Measurements from ENCODE around the gene S100A7.
"Not testable (repeated sequence)": the region's sequence is repeated elsewhere in the genome, so short reads cannot be mapped to it uniquely, and the experiment has no call there.

Gene S100A7

DNA sequence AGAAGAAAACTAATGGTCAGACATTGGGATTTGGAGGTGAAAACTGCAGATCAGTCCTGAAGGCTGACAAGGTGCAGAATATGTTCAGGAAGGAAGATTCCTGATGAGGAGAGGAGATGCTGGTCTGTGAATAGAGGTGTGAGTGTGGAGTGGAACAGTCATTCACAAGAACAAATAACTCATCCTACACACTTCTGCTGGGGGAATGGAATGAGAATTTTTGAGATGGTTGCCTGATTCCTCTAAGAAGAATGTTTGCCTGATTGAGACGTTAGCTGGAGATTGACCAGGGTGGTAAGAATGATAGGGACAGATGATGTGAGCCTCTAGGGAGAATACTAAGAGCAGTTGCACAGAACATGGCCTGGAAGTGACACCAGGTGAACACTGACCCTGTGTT lies 4.1 kb downstream of the S100A7 start:
- no peak overlapping the region for H2BK12ac ChIP-seq (ENCODE audit: low read length in 2 of 2)
- H3K27ac ChIP-seq (ENCODE audit: low read length, poor library complexity, severe bottlenecking), result no peak overlapping the region
- no peak overlapping the region for H2AK5ac ChIP-seq (ENCODE audit: low read length, severe bottlenecking)
- H2BK5ac ChIP-seq (ENCODE audit: low read depth, low read length, poor library complexity, severe bottlenecking), result no peak overlapping the region
- H3K4me2 ChIP-seq (ENCODE audit: low read length, poor library complexity, severe bottlenecking), result no peak overlapping the region
- no peaks in the 10 kb centered on the region for H3K4me1 ChIP-seq (ENCODE audit: control insufficient read depth, insufficient read depth, low read depth, low read length)
- DNase-seq, result no peak
- no peak overlapping the region for H4K91ac ChIP-seq (ENCODE audit: low read length)
- no peaks in the 10 kb centered on the region for H3K36me3 ChIP-seq (ENCODE audit: control insufficient read depth in 1 of 2, insufficient read depth in 2 of 2, low read depth in 1 of 2, low read length in 2 of 2)
- no peak overlapping the region for H2BK15ac ChIP-seq (ENCODE audit: low read depth, poor library complexity, severe bottlenecking)
- no peak overlapping the region for H3K23ac ChIP-seq (ENCODE audit: low read length in 2 of 2)
- H3K4ac ChIP-seq (ENCODE audit: low read depth in 1 of 2, low read length in 2 of 2), result no peak overlapping the region
- H3K79me1 ChIP-seq (replicated peaks; ENCODE audit: low read length, poor library complexity, severe bottlenecking), result no peaks in the 10 kb centered on the region
- H2AFZ ChIP-seq (ENCODE audit: low read depth, low read length), result no peak overlapping the region
- H3K9ac ChIP-seq (ENCODE audit: low read length), result no peak overlapping the region
- 24% methylated on average over 1 of the region's 1 CpG for WGBS
- peaks cover 3 to 28% of the 10 kb centered on the region in 2 experiments for H3K27me3 ChIP-seq (ENCODE audit: control insufficient read depth in 1 of 2, insufficient read depth in 1 of 2, low read length in 2 of 2)
- H3K18ac ChIP-seq (ENCODE audit: low read depth in 1 of 2, low read length in 2 of 2), result no peak overlapping the region
- H3K9me3 ChIP-seq (ENCODE audit: control insufficient read depth, low read length), result no peaks in the 10 kb centered on the region
- H2BK120ac ChIP-seq (ENCODE audit: low read depth, low read length), result no peak overlapping the region
- H4K8ac ChIP-seq (ENCODE audit: low read length), result no peak overlapping the region
- no peak overlapping the region for H3K4me3 ChIP-seq (ENCODE audit: insufficient read depth in 1 of 2, low read depth in 1 of 2, low read length in 2 of 2)
- H3K14ac ChIP-seq (ENCODE audit: low read length in 2 of 2), result no peak overlapping the region

DNA sequence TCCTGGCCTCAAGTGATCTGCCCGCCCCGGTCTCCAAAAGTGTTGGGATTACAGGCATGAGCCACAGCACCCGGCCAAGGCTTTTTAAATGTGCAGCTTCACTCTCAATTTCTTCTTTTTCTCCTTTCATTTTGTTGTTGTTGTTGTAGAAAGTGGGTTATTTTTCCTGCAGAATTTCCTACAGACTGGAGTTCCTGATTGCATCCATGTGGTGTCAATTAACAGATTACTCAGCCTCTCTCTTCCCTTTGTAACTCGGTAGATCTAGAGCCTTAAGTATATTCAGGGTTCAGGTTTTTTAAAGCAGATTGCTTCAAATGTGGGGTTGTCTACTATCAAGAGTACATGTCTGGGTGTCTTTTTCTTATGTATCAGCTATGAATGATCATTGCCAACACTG lies 11.6 kb downstream of the S100A7 start:
- H2BK120ac ChIP-seq (ENCODE audit: low read depth, low read length); H4K8ac ChIP-seq (ENCODE audit: low read length); H3K4me1 ChIP-seq (ENCODE audit: control insufficient read depth, insufficient read depth, low read depth, low read length); H3K36me3 ChIP-seq (ENCODE audit: control insufficient read depth in 1 of 2, insufficient read depth in 2 of 2, low read depth in 1 of 2, low read length in 2 of 2); H3K4me3 ChIP-seq (ENCODE audit: insufficient read depth in 1 of 2, low read depth in 1 of 2, low read length in 2 of 2); H2BK5ac ChIP-seq (ENCODE audit: low read depth, low read length, poor library complexity, severe bottlenecking); H3K27me3 ChIP-seq (ENCODE audit: control insufficient read depth in 1 of 2, insufficient read depth in 1 of 2, low read length in 2 of 2); H3K27ac ChIP-seq (ENCODE audit: low read length, poor library complexity, severe bottlenecking); H3K4ac ChIP-seq (ENCODE audit: low read depth in 1 of 2, low read length in 2 of 2); H3K4me2 ChIP-seq (ENCODE audit: low read length, poor library complexity, severe bottlenecking); DNase-seq; H2AK5ac ChIP-seq (ENCODE audit: low read length, severe bottlenecking); H3K9me3 ChIP-seq (ENCODE audit: control insufficient read depth, low read length); H2BK15ac ChIP-seq (ENCODE audit: low read depth, poor library complexity, severe bottlenecking); H3K9ac ChIP-seq (ENCODE audit: low read length); H3K18ac ChIP-seq (ENCODE audit: low read depth in 1 of 2, low read length in 2 of 2); H2BK12ac ChIP-seq (ENCODE audit: low read length in 2 of 2); H2AFZ ChIP-seq (ENCODE audit: low read depth, low read length); H4K91ac ChIP-seq (ENCODE audit: low read length); H3K79me1 ChIP-seq (replicated peaks; ENCODE audit: low read length, poor library complexity, severe bottlenecking); H3K23ac ChIP-seq (ENCODE audit: low read length in 2 of 2); H3K14ac ChIP-seq (ENCODE audit: low read length in 2 of 2): not testable (repeated sequence)
- 91% methylated on average over 3 of the region's 4 CpGs for WGBS

DNA sequence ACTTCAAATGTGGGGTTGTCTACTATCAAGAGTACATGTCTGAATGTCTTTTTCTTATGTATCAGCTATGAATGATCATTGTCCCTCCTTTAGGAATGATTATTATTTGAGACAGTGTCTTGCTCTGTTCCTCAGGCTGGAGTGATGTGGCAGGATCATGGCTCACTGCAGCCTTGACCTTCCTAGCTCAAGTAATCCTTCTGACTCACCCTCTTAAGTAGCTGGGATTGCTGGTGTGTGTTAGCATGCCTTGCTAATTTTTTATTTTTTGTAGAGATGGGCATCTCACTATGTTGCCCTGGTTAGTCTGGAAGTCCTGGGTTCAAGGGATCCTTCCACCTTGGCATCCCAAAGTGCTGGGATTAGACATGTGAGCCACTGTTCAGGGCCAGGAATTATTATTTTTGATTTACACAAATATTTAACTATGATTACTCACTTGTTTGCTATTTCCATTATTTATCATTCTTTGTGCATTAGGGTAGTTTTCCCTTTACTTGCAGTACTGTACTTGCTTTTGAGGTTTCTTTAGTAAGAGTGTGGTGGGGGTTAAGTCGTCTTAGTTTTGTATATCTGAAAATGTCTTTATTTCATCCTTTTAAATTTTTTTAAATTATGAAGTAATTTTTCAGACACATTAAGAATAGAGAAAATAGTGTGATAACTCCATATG lies 12.8 kb downstream of the S100A7 start:
- Histone ChIP-seq H3K4me1 (ENCODE audit: control insufficient read depth, insufficient read depth, low read depth, low read length) (no peaks in the 10 kb centered on the region), H2AK5ac (ENCODE audit: low read length, severe bottlenecking) (no peak overlapping the region), H3K4me2 (ENCODE audit: low read length, poor library complexity, severe bottlenecking) (no peak overlapping the region), H2BK15ac (ENCODE audit: low read depth, poor library complexity, severe bottlenecking) (no peak overlapping the region), H3K18ac (ENCODE audit: low read depth in 1 of 2, low read length in 2 of 2) (no peak overlapping the region), H3K23ac (ENCODE audit: low read length in 2 of 2) (no peak overlapping the region), H2AFZ (ENCODE audit: low read depth, low read length) (no peak overlapping the region), H4K91ac (ENCODE audit: low read length) (no peak overlapping the region), H4K8ac (ENCODE audit: low read length) (no peak overlapping the region), H3K27ac (ENCODE audit: low read length, poor library complexity, severe bottlenecking) (no peak overlapping the region), H3K9me3 (ENCODE audit: control insufficient read depth, low read length) (no peaks in the 10 kb centered on the region), H3K4ac (ENCODE audit: low read depth in 1 of 2, low read length in 2 of 2) (no peak overlapping the region), H3K79me1 (replicated peaks; ENCODE audit: low read length, poor library complexity, severe bottlenecking) (no peaks in the 10 kb centered on the region), H3K9ac (ENCODE audit: low read length) (peak overlapping the region; percentile 49), H3K14ac (ENCODE audit: low read length in 2 of 2) (no peak overlapping the region), H3K4me3 (ENCODE audit: insufficient read depth in 1 of 2, low read depth in 1 of 2, low read length in 2 of 2) (no peak overlapping the region), H3K36me3 (ENCODE audit: control insufficient read depth in 1 of 2, insufficient read depth in 2 of 2, low read depth in 1 of 2, low read length in 2 of 2) (no peaks in the 10 kb centered on the region), H2BK5ac (ENCODE audit: low read depth, low read length, poor library complexity, severe bottlenecking) (no peak overlapping the region), H2BK12ac (ENCODE audit: low read length in 2 of 2) (no peak overlapping the region), H2BK120ac (ENCODE audit: low read depth, low read length) (no peak overlapping the region), H3K27me3 (ENCODE audit: control insufficient read depth in 1 of 2, insufficient read depth in 1 of 2, low read length in 2 of 2) (peaks cover 0 to 10% of the 10 kb centered on the region in 2 experiments)
- WGBS, result no CpG with 5 or more reads among the region's 1 CpG
- peak; percentile 74 for DNase-seq

DNA sequence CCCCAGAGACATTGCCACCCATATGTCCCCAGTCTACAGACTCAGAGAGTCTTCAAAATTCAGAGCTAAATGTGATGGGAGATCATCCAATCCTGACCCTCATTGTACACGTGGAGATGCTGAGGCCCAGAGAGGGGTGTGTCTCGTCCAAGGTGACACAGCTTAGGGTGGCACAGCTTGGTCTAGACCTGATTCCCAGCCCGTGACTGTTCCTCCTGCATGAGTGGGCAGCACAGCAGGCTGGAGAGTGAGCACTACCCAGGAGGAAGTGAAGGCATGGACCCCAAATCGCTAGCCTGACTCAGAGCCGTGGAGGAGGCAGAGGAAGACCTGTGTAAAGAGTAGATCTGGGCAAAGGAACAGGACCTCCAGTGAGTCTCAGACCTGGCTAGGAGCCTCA lies 16.4 kb downstream of the S100A7 start:
- H2BK5ac ChIP-seq (ENCODE audit: low read depth, low read length, poor library complexity, severe bottlenecking), result no peak overlapping the region
- 69% methylated on average over 5 of the region's 5 CpGs for WGBS
- no peak for DNase-seq

More for the DNA sequence above, 16.4 kb downstream of the S100A7 start:
- peaks cover 0 to 21% of the 10 kb centered on the region in 2 experiments for H3K27me3 ChIP-seq (ENCODE audit: control insufficient read depth in 1 of 2, insufficient read depth in 1 of 2, low read length in 2 of 2)
- H2BK120ac ChIP-seq (ENCODE audit: low read depth, low read length), result no peak overlapping the region
- no peak overlapping the region for H3K4me3 ChIP-seq (ENCODE audit: insufficient read depth in 1 of 2, low read depth in 1 of 2, low read length in 2 of 2)
- no peaks in the 10 kb centered on the region for H3K9me3 ChIP-seq (ENCODE audit: control insufficient read depth, low read length)
- H3K23ac ChIP-seq (ENCODE audit: low read length in 2 of 2), result no peak overlapping the region
- H3K36me3 ChIP-seq (ENCODE audit: control insufficient read depth in 1 of 2, insufficient read depth in 2 of 2, low read depth in 1 of 2, low read length in 2 of 2), result no peaks in the 10 kb centered on the region
- H4K91ac ChIP-seq (ENCODE audit: low read length), result no peak overlapping the region
- H3K18ac ChIP-seq (ENCODE audit: low read depth in 1 of 2, low read length in 2 of 2), result no peak overlapping the region
- H3K4me1 ChIP-seq (ENCODE audit: control insufficient read depth, insufficient read depth, low read depth, low read length), result no peaks in the 10 kb centered on the region
- no peak overlapping the region for H3K27ac ChIP-seq (ENCODE audit: low read length, poor library complexity, severe bottlenecking)
- no peak overlapping the region for H2AK5ac ChIP-seq (ENCODE audit: low read length, severe bottlenecking)
- H4K8ac ChIP-seq (ENCODE audit: low read length), result no peak overlapping the region
- H3K4me2 ChIP-seq (ENCODE audit: low read length, poor library complexity, severe bottlenecking), result no peak overlapping the region
- H3K79me1 ChIP-seq (replicated peaks; ENCODE audit: low read length, poor library complexity, severe bottlenecking), result no peaks in the 10 kb centered on the region
- no peak overlapping the region for H3K9ac ChIP-seq (ENCODE audit: low read length)
- no peak overlapping the region for H2BK15ac ChIP-seq (ENCODE audit: low read depth, poor library complexity, severe bottlenecking)
- no peak overlapping the region for H3K4ac ChIP-seq (ENCODE audit: low read depth in 1 of 2, low read length in 2 of 2)
- no peak overlapping the region for H3K14ac ChIP-seq (ENCODE audit: low read length in 2 of 2)
- no peak overlapping the region for H2BK12ac ChIP-seq (ENCODE audit: low read length in 2 of 2)
- no peak overlapping the region for H2AFZ ChIP-seq (ENCODE audit: low read depth, low read length)
